Measurements from ENCODE around the gene TSPEAR.
"Not testable (repeated sequence)": the region's sequence is repeated elsewhere in the genome, so short reads cannot be mapped to it uniquely, and the experiment has no call there.

The TSPEAR gene

GRCh38 chr21:44483288-44484237 is 227.8 kb downstream of the TSPEAR start:
- no peak for DNase-seq (ENCODE audit: low read depth)

DNA sequence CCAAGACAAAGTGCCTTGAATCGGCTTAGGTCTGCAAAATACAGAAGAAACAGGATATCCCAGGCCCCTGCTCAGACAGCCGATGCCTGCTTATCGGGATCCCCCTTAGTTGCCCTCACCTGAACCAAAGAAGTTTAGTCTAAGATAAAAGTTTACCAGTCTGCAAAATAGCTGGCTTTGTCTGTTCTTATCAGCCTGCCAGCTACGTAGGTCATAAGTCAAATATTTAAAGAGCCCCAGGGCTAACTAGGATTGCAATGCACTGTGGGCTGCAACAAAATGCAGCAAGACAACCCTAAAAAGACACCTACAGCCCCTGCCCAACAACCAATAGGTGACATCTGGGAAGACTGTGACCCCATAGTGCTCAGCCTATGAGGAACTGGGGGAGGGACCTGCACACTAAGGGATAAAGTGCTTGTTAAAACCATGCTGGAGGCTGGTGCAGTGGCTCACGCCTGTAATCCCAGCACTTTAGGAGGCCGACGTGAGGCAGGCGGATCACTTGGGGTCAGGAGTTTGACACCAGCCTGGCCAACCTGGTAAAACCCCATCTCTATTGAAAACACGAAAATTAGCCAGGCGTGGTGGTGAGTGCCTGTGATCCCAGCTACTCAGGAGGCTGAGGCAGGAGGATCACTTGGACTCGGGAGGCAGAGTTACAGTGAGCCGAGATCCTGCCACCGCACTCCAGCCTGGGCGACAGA is 228.6 kb downstream of the TSPEAR start:
- DNase-seq (ENCODE audit: low read depth): no peak

DNA sequence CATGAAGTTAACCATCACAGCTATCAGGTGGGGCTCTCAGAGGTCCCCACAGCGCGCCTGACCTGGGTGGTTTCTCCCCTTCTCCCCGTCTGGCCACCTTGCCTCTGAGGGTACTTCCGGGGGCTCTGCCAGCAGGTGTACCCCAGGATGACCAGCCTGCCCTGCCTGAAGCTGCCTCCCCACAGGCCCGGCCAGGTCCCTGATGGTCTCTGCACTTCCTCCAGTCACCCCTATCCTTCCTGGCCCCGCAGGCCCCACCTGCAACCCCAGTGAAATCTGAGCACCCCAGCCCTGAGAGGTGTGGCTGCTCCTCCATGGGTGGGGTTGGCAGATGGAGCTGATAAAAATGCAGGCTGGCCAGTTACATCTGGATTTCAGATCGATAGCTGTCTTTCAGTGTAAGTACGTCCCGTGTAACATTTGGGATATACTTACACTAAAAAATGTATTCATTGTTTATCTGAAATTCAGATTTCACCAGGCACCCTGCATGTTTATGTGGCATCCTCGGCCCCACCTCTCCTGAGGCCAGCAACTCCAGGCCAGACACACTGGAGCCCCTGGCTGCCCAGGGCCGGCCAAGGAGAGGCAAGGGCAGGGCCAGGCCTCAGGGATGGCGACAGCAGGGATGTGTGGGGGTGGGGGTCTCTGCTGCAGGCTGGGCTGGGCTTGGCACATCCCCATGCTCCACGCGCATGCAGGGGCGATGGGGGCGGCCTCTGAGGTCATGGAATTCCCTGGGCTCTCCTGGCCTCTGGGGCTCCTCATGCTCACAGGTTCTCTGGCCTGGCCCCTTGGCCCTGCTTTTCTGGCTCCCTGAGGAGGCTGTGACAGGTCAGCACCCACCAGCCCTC is 230.9 kb downstream of the TSPEAR start:
- no peak for DNase-seq (ENCODE audit: low read depth)

DNA sequence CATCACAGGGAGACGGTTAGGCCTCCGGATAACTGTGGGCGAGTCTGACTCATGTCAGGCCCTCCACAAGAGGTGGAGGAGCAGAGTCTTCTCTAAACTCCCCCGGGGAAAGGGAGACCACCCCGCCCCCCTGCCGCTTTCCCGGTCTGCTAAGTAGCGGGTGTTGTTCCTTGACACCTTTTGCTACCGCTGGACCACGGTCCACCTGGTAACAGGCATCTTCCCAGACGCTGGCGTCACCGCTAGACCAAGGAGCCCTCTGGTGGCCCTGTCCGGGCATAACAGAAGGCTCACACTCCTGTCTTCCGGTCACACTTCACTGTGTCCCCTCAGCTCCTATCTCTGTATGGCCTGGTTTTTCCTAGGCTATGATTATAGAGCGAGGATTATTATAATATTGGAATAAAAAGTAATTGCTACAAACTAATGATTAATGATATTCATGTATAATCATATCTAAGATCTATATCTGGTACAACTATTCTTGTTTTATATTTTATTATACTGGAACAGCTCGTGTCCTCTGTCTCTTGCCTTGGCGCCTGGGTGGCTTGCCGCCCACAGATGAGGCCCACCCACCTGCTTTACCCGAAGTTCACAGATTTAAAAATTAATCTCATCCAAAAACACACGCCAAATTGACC is 231.7 kb downstream of the TSPEAR start:
- not testable (repeated sequence) for DNase-seq (ENCODE audit: low read depth)

DNA sequence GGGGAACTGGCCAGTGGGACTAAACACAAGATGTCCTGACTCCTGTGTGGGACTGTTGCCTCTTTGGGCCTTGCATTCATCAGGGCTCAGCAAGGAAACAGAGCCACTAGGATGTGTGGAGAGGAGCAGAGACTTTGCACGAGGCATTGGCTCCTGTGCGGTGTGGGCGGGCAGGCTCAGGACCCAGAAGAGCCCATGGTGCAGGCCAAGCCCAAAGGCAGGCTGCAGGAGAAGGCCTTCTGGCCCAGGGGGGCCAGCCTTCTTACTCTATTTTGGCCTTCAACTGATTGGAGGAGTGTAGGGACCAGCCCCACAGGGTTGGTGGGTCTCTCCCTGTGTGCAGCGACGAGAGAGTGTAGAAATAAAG is 232.6 kb downstream of the TSPEAR start:
- DNase-seq (ENCODE audit: low read depth): no peak

- DNase-seq (ENCODE audit: low read depth): no peak
These were observed 233.1 kb downstream of the TSPEAR start for GRCh38 chr21:44478124-44478800.

- no peak for DNase-seq (ENCODE audit: low read depth)
These were observed 233.7 kb downstream of the TSPEAR start for GRCh38 chr21:44477712-44478111.

GRCh38 chr21:44477131-44477530 is 234.2 kb downstream of the TSPEAR start:
- no peak for DNase-seq (ENCODE audit: low read depth)

- DNase-seq (ENCODE audit: low read depth): no peak
These were observed 236.0 kb downstream of the TSPEAR start for GRCh38 chr21:44475266-44475845.

DNA sequence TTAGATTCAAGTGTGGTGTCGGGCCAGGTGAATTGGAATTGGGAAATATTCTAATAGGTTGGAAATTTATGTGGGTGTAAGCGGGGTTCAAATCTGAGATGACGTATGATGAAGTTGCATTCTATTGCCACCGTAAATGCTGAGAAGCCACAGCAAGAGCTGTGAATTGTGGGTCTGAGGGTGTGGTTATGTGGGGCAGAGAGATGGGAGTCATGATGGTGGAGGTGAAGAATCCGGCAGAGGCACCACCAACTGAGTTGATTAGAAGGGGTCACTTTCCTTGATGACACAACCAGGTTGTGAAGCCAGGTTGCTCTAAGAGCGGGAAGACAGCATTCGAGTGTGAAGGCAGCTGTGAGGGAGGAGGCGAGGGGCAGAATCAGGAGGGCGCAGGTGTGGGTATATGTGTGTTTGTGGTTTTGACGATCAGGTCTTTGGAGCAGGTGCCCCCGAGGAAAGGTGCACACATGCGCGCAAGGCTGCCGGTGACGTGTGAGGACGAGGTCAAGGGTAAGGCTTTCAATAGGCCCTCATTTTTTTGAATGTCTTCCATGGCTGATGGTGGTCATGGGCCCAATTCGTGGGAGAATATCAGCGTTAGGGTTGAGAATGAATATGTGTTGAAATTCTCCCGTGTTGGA is 237.3 kb downstream of the TSPEAR start:
- no peak for DNase-seq (ENCODE audit: low read depth)

DNA sequence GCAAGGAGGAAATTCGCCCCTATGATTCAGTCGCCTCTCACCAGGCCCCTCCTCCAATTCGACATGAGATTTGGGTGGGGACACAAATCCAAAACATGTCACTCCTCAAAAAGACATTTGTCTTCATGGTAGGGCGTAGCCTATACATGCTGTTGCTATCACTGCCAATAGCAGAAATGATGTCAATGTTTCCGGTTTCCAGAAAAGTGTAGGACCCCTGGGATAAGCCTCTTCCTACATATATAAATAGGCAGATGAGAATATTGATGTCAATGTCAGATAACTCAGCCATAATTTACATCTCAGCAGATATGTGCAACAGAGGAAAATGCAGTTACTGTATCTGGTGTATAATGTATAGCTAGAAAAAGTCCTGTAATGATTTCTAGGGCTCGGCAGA is 239.4 kb downstream of the TSPEAR start:
- no peak for DNase-seq (ENCODE audit: low read depth)

DNA sequence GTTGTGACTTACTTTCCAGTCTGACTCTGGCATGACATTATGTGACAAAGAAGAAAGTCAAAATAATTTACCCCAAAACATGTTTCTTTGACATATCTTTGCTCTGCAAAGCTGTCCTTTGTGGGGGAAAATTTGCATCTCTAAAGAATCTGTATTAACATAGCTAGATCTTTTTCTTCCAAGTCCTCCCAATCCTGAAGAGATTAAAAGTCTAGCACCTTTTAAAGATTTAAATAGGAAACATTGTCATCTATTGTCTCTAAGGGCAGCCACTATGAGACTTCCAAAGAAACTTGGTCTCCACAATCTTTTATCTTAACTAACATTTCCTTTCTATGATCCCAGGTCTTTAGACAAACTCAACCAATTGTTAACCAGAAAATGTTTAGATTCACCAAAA is 240.0 kb downstream of the TSPEAR start:
- DNase-seq (ENCODE audit: low read depth): no peak

- DNase-seq (ENCODE audit: low read depth): no peak
These were observed 243.5 kb downstream of the TSPEAR start for GRCh38 chr21:44467859-44468195.

DNA sequence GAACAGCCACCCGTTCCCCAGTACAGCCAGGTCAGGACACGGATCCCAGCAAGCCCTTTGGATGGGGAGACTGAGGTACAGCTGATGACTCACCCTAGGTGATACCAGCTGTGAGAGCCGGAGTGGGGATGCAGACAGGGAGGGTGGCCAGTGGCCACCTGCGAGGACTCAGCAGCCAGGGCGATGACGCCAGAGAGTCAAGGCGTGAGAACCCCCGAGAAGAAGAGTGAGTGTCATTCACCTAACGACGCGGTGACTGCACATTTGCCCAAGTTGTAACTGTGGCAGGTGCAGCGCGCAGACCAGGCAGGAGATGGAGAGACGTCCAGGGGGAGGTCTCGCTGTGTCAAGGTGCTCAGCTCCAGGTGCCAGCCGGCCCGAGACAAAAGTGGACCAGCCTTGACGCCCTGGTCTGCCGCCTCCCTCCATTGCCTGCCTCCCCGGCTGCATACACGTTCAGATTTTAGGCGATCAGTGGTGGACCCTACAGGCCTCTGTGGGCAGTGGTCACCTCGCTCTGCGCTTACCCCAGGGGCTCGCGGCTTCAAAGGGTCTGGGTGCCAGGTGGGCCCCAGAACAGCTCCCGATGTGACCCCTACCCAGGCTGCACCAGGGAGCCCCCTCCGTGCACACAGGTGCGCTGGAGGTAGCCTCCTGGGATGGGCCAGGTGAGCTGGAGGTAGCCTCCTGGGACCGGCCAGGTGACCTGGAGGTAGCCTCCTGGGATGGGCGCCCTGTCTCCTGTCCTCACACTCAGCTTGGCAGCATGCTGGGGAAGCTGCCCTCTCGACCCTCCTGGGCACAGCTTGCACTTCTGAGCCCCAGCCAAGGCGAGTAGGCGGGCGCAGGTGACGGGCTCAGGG is 244.1 kb downstream of the TSPEAR start:
- DNase-seq (ENCODE audit: low read depth): no peak

- DNase-seq (ENCODE audit: low read depth): no peak
These were observed 244.9 kb downstream of the TSPEAR start for GRCh38 chr21:44466351-44466954.

GRCh38 chr21:44464351-44464750 is 247.0 kb downstream of the TSPEAR start:
- no peak for DNase-seq (ENCODE audit: low read depth)

- DNase-seq (ENCODE audit: low read depth): no peak
These were observed 247.6 kb downstream of the TSPEAR start for GRCh38 chr21:44463724-44464123.

- no peak for DNase-seq (ENCODE audit: low read depth)
These were observed 248.6 kb downstream of the TSPEAR start for GRCh38 chr21:44462834-44463200.
